MM.1S (cell line): ENCODE data around the gene PLEKHG5.

Experiments used
- EZH2 ChIP-seq: fragments of 300-600 bp; sonication (generic); optimal IDR thresholded peaks from 2 replicates; pipeline ENCODE3; 2017; ENCODE audit warnings: low read depth, mild to moderate bottlenecking, antibody characterized with exemption, low read length, mixed read lengths
- EZH2phosphoT487 ChIP-seq: fragments of 300-600 bp; sonication (generic); IDR thresholded peaks from 2 replicates; pipeline ENCODE4 v1.6.1; 2018; ENCODE audit warnings: antibody characterized with exemption, low read length
- TF ChIP-seq, protein P1 (sequence below): fragments of 300-600 bp; sonication (generic); IDR thresholded peaks from 2 replicates; pipeline ENCODE4 v1.5.1; 2016; ENCODE audit warnings: antibody characterized with exemption, low read length, mixed read lengths

DNA sequence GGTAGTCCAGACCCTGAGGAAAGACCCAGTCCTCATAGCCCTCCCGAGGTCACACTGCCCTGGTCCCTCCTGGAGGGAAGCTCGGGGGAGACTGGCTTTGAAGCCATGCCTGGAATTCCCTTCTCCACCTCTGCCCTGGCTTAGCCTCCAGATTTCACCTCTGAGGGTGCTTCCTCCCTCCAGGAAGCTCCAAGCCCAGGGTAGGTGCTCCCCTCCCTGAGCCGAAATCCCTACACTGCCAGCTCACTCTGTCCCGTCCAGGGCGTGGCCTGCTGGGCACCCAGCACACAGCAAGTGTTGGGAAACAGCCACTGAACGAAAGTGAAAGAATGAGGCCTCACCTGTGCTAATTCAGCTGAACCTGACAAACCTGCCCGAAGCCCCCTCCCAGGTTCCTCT lies 19.5 kb downstream of the PLEKHG5 start:
- TF ChIP-seq, protein P1, sequence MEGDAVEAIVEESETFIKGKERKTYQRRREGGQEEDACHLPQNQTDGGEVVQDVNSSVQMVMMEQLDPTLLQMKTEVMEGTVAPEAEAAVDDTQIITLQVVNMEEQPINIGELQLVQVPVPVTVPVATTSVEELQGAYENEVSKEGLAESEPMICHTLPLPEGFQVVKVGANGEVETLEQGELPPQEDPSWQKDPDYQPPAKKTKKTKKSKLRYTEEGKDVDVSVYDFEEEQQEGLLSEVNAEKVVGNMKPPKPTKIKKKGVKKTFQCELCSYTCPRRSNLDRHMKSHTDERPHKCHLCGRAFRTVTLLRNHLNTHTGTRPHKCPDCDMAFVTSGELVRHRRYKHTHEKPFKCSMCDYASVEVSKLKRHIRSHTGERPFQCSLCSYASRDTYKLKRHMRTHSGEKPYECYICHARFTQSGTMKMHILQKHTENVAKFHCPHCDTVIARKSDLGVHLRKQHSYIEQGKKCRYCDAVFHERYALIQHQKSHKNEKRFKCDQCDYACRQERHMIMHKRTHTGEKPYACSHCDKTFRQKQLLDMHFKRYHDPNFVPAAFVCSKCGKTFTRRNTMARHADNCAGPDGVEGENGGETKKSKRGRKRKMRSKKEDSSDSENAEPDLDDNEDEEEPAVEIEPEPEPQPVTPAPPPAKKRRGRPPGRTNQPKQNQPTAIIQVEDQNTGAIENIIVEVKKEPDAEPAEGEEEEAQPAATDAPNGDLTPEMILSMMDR: no peak
- TF ChIP-seq EZH2phosphoT487: no peak
- no peak for TF ChIP-seq EZH2
